K562 (cell line): ENCODE data around the gene RHBG.

Source experiments
- HDAC2 ChIP-seq: fragments of 450-650 bp; IDR thresholded peaks from 2 replicates; pipeline ENCODE4 v1.6.1; 2016; ENCODE audit warnings: mild to moderate bottlenecking
- HLTF ChIP-seq: fragments of 450-650 bp; IDR thresholded peaks from 2 replicates; pipeline ENCODE4 v1.6.1; 2016
- HMGN3 ChIP-seq: IDR thresholded peaks from 2 replicates; pipeline ENCODE4 v1.6.1; 2011; ENCODE audit warnings: borderline replicate concordance, low read depth, mild to moderate bottlenecking, mixed read lengths, low read length; ENCODE audit not compliant: insufficient read length; ENCODE audit errors: extremely low read depth
- JUND ChIP-seq, 2 experiments: IDR thresholded peaks; 2 replicates in 1 of 2; 3 replicates in 1 of 2; pipeline ENCODE4 v1.6.1; 2011; ENCODE audit warnings: borderline replicate concordance in 2 of 2, low read depth in 2 of 2, low read length in 2 of 2, improper control_type of control experiment in 1 of 2, missing biosample characterization in 1 of 2, missing genetic modification characterization in 1 of 2, missing genetic modification reagents in 1 of 2
- MAFK ChIP-seq: IDR thresholded peaks from 2 replicates; pipeline ENCODE4 v1.6.1; 2011; ENCODE audit warnings: low read length, improper control_type of control experiment
- POLR2A ChIP-seq: fragments of 450-650 bp; conservative IDR thresholded peaks from 2 replicates; pipeline ENCODE4 v1.6.1; 2016
- RBBP5 ChIP-seq: fragments of 200-600 bp; sonication (generic); IDR thresholded peaks from 2 replicates; pipeline ENCODE4 v1.6.1; 2012; ENCODE audit warnings: borderline replicate concordance, mild to moderate bottlenecking, low read length, control low read depth, inconsistent platforms; ENCODE audit not compliant: insufficient read depth, poor library complexity, severe bottlenecking
- SETDB1 ChIP-seq: IDR thresholded peaks from one replicate; pipeline ENCODE4 v1.6.1; 2012; ENCODE audit warnings: low read length, control low read depth, inconsistent platforms
- SMAD1 ChIP-seq: fragments of 150-350 bp; IDR thresholded peaks from 2 replicates; pipeline ENCODE4 v1.6.1; 2014; ENCODE audit warnings: low read length, low read depth; ENCODE audit not compliant: partially characterized antibody
- TEAD1 ChIP-seq, 2 experiments: fragments of 450-650 bp in 1 of 2; sonication (generic) in 1 of 2; formaldehyde crosslinking; IDR thresholded peaks; 2 replicates each; pipeline versions ENCODE4 v1.4.0 to v1.8.0; 2020 to 2022; ENCODE audit warnings: mild to moderate bottlenecking in 2 of 2, missing genetic modification reagents in 1 of 2
- ZNF354B ChIP-seq: fragments of 250-450 bp; sonication (Bioruptor Pico); IDR thresholded peaks from 2 replicates; pipeline ENCODE4 v1.4.0; 2020
- TF ChIP-seq, protein P1 (sequence below): fragments of 250-450 bp; sonication (Bioruptor Pico); IDR thresholded peaks from 2 replicates; pipeline ENCODE4 v1.4.0; 2020; ENCODE audit warnings: mild to moderate bottlenecking, moderate library complexity
- TF ChIP-seq, protein P2 (sequence below): fragments of 250-450 bp; sonication (Bioruptor Pico); IDR thresholded peaks from 2 replicates; pipeline ENCODE4 v1.5.0; 2021; ENCODE audit warnings: mild to moderate bottlenecking, borderline replicate concordance
- TF ChIP-seq, protein P3 (sequence below), 3 experiments: IDR thresholded peaks in 2 of 3; conservative IDR thresholded peaks in 1 of 3; 2 replicates each; pipeline ENCODE4 v1.5.1; 2011 to 2012; ENCODE audit warnings: low read length in 3 of 3, mild to moderate bottlenecking in 3 of 3, control low read depth in 2 of 3, improper control_type of control experiment in 1 of 3, inconsistent platforms in 1 of 3, low read depth in 1 of 3, mixed read lengths in 1 of 3, moderate library complexity in 1 of 3; ENCODE audit not compliant: insufficient read depth in 2 of 3

DNA sequence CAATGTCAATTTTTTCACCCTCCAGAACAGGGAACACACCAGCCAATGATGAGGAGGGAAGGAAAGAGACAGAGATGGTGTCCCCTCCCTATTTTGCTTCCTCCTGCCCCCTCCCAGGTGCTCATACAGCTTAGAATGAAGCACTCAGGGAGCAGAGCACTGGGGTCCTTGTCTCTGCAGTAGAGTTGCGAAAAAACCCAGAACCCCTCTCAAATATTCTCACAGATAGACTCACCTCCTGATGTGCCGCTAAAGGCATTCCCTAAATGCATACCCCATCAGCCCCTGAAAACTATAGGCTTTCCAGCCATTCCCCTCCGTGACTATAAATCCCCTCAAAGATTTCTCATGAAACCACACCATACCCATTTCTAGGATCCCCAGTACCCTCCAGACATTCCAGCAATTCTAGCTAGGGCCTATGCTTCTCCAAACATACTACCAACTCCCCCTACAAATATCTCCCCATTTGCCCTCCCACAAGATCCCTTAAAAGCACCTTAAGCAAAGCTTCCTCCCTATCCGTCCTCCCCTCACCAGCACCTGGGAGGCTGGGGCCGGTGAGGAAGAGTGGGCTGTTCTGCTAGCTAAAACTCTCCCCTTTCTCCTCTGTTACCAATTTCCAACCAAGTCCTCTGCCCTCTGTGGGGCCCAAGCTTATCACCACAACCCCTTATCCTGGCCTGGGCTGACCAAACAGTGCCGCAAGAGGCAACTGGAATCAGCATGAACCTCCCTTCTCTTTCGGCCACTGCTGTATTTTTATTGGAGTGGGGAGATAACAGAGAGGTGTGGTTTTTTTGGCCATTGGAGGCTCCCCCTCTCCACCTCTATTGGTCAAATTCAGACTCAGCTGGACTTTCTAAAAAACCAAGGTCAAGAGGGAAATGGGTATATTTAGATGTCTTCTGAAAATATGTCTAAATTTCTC is 54.7 kb downstream of the RHBG start:
- TF ChIP-seq HDAC2, result no peak
- TF ChIP-seq MAFK, result no peak
- TF ChIP-seq HLTF, result no peak
- TF ChIP-seq, protein P1, sequence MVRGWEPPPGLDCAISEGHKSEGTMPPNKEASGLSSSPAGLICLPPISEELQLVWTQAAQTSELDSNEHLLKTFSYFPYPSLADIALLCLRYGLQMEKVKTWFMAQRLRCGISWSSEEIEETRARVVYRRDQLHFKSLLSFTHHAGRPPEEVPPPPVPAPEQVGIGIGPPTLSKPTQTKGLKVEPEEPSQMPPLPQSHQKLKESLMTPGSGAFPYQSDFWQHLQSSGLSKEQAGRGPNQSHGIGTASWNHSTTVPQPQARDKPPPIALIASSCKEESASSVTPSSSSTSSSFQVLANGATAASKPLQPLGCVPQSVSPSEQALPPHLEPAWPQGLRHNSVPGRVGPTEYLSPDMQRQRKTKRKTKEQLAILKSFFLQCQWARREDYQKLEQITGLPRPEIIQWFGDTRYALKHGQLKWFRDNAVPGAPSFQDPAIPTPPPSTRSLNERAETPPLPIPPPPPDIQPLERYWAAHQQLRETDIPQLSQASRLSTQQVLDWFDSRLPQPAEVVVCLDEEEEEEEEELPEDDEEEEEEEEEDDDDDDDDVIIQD (CRISPR knock-in tag), result no peak
- no peak for TF ChIP-seq ZNF354B (CRISPR knock-in tag)
- no peak for TF ChIP-seq HMGN3
- TF ChIP-seq RBBP5, result no peak
- no peak for TF ChIP-seq SETDB1
- TF ChIP-seq, protein P2, sequence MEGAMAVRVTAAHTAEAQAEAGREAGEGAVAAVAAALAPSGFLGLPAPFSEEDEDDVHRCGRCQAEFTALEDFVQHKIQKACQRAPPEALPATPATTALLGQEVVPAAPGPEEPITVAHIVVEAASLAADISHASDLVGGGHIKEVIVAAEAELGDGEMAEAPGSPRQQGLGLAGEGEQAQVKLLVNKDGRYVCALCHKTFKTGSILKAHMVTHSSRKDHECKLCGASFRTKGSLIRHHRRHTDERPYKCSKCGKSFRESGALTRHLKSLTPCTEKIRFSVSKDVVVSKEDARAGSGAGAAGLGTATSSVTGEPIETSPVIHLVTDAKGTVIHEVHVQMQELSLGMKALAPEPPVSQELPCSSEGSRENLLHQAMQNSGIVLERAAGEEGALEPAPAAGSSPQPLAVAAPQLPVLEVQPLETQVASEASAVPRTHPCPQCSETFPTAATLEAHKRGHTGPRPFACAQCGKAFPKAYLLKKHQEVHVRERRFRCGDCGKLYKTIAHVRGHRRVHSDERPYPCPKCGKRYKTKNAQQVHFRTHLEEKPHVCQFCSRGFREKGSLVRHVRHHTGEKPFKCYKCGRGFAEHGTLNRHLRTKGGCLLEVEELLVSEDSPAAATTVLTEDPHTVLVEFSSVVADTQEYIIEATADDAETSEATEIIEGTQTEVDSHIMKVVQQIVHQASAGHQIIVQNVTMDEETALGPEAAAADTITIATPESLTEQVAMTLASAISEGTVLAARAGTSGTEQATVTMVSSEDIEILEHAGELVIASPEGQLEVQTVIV (CRISPR knock-in tag), result no peak
- no peak for TF ChIP-seq SMAD1
- TF ChIP-seq POLR2A, result no peak
- TF ChIP-seq, protein P3, sequence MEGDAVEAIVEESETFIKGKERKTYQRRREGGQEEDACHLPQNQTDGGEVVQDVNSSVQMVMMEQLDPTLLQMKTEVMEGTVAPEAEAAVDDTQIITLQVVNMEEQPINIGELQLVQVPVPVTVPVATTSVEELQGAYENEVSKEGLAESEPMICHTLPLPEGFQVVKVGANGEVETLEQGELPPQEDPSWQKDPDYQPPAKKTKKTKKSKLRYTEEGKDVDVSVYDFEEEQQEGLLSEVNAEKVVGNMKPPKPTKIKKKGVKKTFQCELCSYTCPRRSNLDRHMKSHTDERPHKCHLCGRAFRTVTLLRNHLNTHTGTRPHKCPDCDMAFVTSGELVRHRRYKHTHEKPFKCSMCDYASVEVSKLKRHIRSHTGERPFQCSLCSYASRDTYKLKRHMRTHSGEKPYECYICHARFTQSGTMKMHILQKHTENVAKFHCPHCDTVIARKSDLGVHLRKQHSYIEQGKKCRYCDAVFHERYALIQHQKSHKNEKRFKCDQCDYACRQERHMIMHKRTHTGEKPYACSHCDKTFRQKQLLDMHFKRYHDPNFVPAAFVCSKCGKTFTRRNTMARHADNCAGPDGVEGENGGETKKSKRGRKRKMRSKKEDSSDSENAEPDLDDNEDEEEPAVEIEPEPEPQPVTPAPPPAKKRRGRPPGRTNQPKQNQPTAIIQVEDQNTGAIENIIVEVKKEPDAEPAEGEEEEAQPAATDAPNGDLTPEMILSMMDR (IDR thresholded peaks at IDR 0.05 in 2 of 3, conservative IDR thresholded peaks at IDR 0.05 in 1 of 3; ENCODE audit: insufficient read depth in 2 of 3, low read depth in 1 of 3, low read length in 3 of 3), result no peak
- no peak for TF ChIP-seq TEAD1 (CRISPR knock-in tag; IDR thresholded peaks at IDR 0.05)
- no peak for TF ChIP-seq JUND (IDR thresholded peaks at IDR 0.05; ENCODE audit: borderline replicate concordance, low read depth, low read length)
- TF ChIP-seq JUND (tag; IDR thresholded peaks at IDR 0.05; ENCODE audit: borderline replicate concordance, low read depth, low read length), result no peak; the same call in 2 of the 3 replicates
